GM10266 (cell line): Measurements from ENCODE around the gene SUPT4H1.

ENCODE experiments used
- DNase-seq: peaks from one replicate; pipeline ENCODE4 v3.0.0; 2012; ENCODE audit errors: extremely low spot score
- TF ChIP-seq, protein P1 (sequence below): IDR thresholded peaks from 2 replicates; pipeline ENCODE4 v1.5.1; 2012; ENCODE audit warnings: mild to moderate bottlenecking, low read depth; ENCODE audit not compliant: control insufficient read depth, insufficient read depth; ENCODE audit errors: missing control alignments

The SUPT4H1 gene

DNA sequence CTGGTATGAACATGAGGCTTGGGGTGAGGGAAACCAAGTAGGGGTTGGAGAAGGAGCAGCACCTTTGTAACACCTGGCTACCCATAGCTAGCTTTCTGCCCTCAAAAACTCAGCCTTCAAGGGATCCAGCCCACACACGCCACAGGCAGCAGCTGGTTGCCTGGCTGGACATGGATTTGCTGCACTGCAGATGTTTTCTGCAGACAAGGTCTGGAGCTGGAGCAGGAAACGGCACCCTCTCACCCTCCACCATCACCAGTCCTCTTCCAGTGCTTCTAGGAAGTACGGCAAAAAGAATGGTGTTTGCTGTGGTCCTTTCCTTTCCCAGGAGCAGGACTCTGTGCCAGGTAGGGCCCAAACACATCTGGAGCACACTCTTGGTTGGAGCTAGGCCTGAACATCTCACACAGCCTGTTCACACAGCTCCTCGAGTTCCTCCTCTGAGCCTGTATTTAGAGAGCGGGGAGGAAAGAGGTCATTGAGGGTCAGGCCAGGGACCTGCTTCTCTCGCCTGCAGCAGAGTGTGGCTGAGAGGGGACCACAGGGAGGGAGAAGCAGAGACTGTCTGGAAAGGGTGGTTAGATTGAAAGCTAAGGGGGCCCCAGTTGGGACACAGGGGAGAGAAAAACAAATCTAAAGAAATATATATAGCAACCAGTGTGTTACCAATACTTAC lies 2.7 kb upstream of the SUPT4H1 start:
- no peak for DNase-seq
- TF ChIP-seq, protein P1, sequence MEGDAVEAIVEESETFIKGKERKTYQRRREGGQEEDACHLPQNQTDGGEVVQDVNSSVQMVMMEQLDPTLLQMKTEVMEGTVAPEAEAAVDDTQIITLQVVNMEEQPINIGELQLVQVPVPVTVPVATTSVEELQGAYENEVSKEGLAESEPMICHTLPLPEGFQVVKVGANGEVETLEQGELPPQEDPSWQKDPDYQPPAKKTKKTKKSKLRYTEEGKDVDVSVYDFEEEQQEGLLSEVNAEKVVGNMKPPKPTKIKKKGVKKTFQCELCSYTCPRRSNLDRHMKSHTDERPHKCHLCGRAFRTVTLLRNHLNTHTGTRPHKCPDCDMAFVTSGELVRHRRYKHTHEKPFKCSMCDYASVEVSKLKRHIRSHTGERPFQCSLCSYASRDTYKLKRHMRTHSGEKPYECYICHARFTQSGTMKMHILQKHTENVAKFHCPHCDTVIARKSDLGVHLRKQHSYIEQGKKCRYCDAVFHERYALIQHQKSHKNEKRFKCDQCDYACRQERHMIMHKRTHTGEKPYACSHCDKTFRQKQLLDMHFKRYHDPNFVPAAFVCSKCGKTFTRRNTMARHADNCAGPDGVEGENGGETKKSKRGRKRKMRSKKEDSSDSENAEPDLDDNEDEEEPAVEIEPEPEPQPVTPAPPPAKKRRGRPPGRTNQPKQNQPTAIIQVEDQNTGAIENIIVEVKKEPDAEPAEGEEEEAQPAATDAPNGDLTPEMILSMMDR = no peak

DNA sequence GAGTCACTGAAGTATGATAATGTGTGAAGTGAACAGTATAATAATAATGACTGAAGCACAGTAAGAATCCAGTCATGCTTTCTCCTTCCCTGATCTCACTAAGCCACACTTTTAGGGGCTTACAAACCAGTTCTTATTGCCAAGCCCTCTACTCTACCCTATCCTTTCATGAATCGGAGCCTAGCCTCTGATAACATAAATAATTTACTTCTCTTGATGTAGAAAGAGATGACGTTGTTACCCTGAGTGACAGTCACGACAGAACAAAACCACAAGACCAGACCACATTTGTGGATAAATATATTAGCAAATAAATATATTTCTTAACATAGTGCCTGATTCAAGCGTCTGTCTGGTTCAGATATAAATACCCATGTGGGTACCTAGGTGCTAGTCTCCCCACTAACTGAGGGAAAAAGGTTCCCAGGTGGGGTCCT lies 1.4 kb upstream of the SUPT4H1 start:
- no peak for DNase-seq
- TF ChIP-seq, protein P1 = no peak

DNA sequence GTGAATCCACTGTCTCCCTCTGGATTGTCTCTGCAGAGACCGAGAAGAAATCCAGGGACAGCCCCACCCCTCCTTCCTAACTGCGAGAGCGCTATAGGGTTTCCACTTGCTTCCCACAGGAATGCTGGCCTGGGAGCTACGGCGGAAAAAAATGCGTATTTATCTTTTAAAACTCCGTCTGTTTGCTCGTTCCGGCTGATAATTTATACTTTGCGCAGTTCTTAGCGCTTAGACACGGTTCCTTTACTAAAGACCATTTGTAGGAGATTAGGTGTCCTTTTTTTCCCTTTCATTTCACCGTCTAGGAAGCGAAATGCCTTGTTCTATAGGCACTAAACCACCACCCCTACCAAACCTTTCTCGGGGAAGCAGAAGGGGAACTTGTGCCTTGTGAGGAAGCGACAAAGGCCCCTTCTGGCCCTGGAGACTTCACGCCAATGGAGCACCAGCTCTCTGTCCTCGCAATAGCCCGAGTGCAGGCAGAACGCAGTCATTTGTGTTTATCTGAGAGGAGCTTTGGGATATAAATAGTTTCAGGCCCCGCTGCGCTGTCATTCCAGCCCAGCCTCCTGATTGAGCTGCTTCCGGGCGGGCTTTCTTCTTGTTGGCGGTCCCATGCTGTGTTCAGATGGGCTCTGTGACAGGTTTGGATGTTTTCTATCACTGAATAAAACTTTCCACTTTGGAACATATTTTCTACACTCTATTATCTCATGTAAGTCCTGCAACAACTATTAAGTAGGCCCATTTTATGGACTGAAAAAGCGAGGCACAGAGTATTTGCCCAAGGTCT lies 791 bp upstream of the SUPT4H1 start:
- TF ChIP-seq, protein P1 = no peak
- peak; percentile 57 for DNase-seq

DNA sequence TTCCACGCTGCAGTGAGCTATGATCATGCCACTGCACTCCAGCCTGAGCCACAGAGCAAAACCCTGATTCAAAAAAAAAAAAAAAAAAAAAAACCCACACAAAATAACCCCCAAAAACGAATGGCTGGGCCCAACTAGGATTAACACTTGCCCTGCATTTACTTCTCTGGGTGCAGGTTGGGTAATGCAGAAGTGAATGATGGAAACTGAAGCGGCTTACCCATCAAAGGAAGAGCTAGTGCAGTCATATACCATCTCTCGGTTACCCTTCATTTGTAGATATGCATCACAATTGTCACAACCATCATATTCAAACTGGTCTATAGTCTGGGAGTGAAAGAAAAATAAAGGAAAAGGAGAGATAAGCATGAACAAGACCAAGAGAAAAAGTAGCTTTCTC lies 819 bp downstream of the SUPT4H1 start:
- TF ChIP-seq, protein P1 = no peak
- DNase-seq = no peak

DNA sequence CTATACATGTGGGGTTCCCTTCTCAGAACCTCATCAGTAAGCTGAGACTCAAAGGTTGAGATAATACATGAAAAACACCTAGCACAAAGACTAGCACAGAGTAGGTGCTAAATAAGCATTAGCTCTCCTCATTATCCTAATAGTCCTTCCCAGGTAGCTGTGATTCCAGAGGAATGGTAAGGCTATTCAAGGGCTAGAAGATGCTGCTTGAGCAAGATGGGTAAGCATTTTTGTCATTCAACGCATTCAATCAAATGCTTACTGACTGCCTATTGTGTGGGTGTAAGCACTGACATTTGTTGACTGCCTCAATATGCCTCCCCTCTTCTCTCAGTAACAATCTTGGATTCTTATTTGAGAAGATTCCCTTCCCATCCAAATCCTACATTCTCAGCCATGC lies 4.0 kb downstream of the SUPT4H1 start:
- TF ChIP-seq, protein P1 = no peak
- no peak for DNase-seq

DNA sequence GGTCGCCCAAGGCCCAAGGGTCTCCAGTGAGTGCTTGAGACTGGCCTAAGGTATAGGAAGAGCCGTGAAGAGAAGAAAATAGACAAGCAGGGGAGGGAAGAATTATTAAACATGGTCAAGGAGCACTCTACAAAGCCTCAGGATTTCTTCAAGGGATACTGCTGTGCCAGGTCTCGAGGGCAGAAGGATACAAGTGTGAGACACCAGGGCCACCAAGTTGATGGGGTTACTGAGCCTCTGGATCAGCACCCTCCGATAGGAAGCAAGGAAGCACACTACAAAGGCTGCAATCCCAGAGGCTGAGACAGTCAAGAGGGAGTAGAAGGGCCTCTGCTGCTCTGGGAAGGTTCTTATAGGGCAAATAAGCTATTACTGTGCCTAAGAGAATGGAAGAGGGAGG lies 6.5 kb downstream of the SUPT4H1 start:
- no peak for DNase-seq
- TF ChIP-seq, protein P1 = no peak

DNA sequence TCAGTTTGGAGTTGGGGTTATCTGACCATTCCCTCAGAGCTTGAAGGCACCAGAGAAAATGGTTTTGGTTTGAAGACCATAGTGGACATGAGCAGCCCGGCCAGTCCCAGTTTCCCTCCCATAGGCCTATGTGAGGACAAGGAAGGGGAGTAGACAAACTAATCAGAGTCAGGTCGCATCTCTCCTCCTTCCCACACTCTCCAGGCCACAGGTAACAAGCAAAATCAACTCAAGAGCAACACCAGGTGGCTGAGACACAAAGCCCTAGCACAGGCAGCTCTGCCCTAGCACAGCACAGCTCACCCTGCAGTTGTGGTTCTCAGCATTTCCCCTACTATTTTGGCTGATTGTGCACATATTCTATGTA lies 7.2 kb downstream of the SUPT4H1 start:
- TF ChIP-seq, protein P1 = peak; percentile 74
- no peak for DNase-seq
